ENCODE results near the gene IL23R.

- TF ChIP-seq CTCF (IDR thresholded peaks at IDR 0.05; ENCODE audit: insufficient read depth, low read depth, low read length) (no peak), EZH2 (IDR thresholded peaks at IDR 0.05; ENCODE audit: insufficient read depth, low read length) (no peak)
These were observed 8.5 kb downstream of the IL23R start for GRCh38 chr1:67174716-67175284.
